ENCODE data around the gene SGK2. TPM values are rescaled to one million over a fixed set of nuclear protein-coding genes. Genes with fewer than 3 reads are reported as not detected.

The SGK2 gene
- total RNA-seq, 1 donor from 2014 or later = 2.8 TPM

DNA sequence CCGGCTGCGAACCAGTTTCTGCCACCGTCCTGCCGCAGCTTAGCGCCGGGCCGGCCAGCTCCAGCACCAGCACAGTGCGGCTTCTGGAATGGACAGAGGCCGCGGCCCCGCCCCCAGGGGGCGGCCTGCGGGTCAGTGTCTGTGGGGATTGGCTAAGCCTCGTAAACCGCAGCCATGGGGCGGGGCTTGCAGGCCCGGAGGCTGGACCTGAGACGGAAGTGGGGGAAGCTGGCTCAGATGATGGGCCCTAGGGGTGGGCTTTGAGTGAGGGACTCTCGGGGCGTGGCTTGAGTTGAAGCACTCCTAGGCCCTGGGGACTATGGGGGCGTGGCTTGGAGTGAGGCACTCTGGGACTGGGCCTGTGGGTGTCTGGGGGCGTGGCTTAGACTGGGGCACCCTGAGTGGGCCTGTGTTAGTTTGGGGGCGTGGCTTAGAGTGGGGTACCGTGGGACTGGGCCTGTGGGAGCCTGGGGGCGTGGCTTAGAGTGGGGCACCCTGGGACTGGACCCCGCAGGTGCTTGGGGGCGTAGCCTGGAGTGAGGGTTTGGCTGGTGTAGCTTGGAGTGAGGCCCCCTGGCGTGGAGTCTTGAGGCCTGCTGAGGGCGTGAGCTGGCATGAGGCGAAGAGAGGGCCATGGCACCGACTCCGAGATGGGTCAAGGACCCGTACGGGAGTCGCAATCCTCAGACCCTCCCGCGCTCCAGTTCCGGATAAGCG lies 44.7 kb upstream of the SGK2 start:
- Histone ChIP-seq H3K36me3 (no peaks in the 10 kb centered on the region), H3K79me2 (ENCODE audit: low read depth) (peaks cover 18% of the 10 kb centered on the region), H3F3A (ENCODE audit: low read depth) (no peaks in the 10 kb centered on the region), H3K9me3 (ENCODE audit: low read depth) (no peaks in the 10 kb centered on the region), H3K27ac (no peak overlapping the region), H3K4me2 (peak overlapping the region; percentile 81), H3K9ac (no peak overlapping the region), H3K27me3 (no peaks in the 10 kb centered on the region), H4K20me1 (ENCODE audit: low read depth) (peaks cover 3% of the 10 kb centered on the region), H3K4me1 (no peaks in the 10 kb centered on the region), H2AFZ (replicated peaks) (no peak overlapping the region), H3K4me3 (peak overlapping the region; percentile 56)
- H3K4me3 Mint-ChIP-seq = peak overlapping the region; percentile 96
- peak; percentile 100 for DNase-seq (ENCODE audit: low spot score)
- no peaks in the 10 kb centered on the region for H3K4me1 Mint-ChIP-seq
- H3K9me3 Mint-ChIP-seq = no peaks in the 10 kb centered on the region
- peak overlapping the region; percentile 21 for H3K27ac Mint-ChIP-seq
- H3K27me3 Mint-ChIP-seq (ENCODE audit: insufficient read depth, low read depth) = peaks cover 6% of the 10 kb centered on the region
- no peak for TF ChIP-seq EZH2 (IDR thresholded peaks at IDR 0.05)
- TF ChIP-seq, protein P1, sequence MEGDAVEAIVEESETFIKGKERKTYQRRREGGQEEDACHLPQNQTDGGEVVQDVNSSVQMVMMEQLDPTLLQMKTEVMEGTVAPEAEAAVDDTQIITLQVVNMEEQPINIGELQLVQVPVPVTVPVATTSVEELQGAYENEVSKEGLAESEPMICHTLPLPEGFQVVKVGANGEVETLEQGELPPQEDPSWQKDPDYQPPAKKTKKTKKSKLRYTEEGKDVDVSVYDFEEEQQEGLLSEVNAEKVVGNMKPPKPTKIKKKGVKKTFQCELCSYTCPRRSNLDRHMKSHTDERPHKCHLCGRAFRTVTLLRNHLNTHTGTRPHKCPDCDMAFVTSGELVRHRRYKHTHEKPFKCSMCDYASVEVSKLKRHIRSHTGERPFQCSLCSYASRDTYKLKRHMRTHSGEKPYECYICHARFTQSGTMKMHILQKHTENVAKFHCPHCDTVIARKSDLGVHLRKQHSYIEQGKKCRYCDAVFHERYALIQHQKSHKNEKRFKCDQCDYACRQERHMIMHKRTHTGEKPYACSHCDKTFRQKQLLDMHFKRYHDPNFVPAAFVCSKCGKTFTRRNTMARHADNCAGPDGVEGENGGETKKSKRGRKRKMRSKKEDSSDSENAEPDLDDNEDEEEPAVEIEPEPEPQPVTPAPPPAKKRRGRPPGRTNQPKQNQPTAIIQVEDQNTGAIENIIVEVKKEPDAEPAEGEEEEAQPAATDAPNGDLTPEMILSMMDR (IDR thresholded peaks at IDR 0.05) = peak; percentile 26
- H3K36me3 Mint-ChIP-seq = peaks cover 2% of the 10 kb centered on the region

DNA sequence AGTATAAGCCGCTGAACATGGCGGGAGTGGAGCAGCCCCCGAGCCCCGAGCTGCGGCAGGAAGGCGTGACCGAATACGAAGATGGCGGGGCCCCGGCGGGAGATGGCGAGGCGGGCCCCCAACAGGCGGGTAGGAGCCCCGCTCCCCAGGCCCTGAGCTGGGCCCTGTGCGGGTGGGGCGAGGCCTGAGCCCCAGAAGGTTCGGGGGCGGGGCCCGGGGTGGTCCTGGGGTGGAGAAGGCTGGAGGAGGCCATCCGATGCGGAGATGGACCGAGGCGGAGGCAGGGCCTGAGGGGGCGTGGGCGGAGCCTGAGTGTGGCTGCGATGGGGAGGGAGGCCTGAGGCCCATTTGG lies 44.2 kb upstream of the SGK2 start:
- no peak for DNase-seq (ENCODE audit: low spot score)

DNA sequence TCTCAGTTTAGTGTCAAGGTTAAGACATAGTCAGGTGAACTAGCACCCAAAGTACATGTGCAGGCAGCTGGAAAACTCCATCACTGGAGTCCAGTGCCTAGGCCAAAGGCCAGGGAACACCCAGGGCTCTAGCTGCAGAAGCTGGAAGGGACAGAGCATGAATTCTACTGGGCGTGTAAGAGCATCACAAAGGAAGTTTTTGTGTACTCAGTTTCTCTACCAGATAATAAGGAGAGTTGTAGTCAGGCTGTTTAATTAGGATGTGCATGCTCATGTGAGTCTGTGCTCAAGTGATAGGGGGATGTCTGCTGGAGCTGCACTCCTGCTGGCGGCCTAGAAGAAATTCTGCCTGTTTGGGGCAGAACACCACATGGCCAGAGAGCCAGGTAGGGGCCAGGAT lies 43.2 kb upstream of the SGK2 start:
- TF ChIP-seq, protein P1 (IDR thresholded peaks at IDR 0.05) = no peak
- TF ChIP-seq EZH2 (IDR thresholded peaks at IDR 0.05) = no peak
- no peak for TF ChIP-seq EZH2phosphoT487 (IDR thresholded peaks at IDR 0.05)
- Histone ChIP-seq H3K9ac (no peak overlapping the region), H3K27me3 (no peaks in the 10 kb centered on the region), H3K36me3 (no peaks in the 10 kb centered on the region), H3K4me3 (peak overlapping the region; percentile 54), H2AFZ (replicated peaks) (no peak overlapping the region), H3K9me3 (ENCODE audit: low read depth) (no peaks in the 10 kb centered on the region), H4K20me1 (ENCODE audit: low read depth) (peaks cover 3% of the 10 kb centered on the region), H3K4me2 (peak overlapping the region; percentile 81), H3K79me2 (ENCODE audit: low read depth) (peaks cover 18% of the 10 kb centered on the region), H3K4me1 (no peaks in the 10 kb centered on the region), H3K27ac (no peak overlapping the region), H3F3A (ENCODE audit: low read depth) (no peaks in the 10 kb centered on the region)
- H3K4me3 Mint-ChIP-seq = peak overlapping the region; percentile 96
- no peak overlapping the region for H3K27ac Mint-ChIP-seq
- H3K36me3 Mint-ChIP-seq = peaks cover 7% of the 10 kb centered on the region
- no peaks in the 10 kb centered on the region for H3K4me1 Mint-ChIP-seq
- no peak for DNase-seq (ENCODE audit: low spot score)
- no peaks in the 10 kb centered on the region for H3K9me3 Mint-ChIP-seq
- peaks cover 3% of the 10 kb centered on the region for H3K27me3 Mint-ChIP-seq (ENCODE audit: insufficient read depth, low read depth)

More for the DNA sequence above, 44.2 kb upstream of the SGK2 start:
- Histone ChIP-seq H3K4me2 (peak overlapping the region; percentile 81), H3K4me3 (peak overlapping the region; percentile 54), H2AFZ (replicated peaks) (no peak overlapping the region), H3K9ac (no peak overlapping the region), H4K20me1 (ENCODE audit: low read depth) (peaks cover 3% of the 10 kb centered on the region), H3K36me3 (no peaks in the 10 kb centered on the region), H3F3A (ENCODE audit: low read depth) (no peaks in the 10 kb centered on the region), H3K9me3 (ENCODE audit: low read depth) (no peaks in the 10 kb centered on the region), H3K27ac (no peak overlapping the region), H3K4me1 (no peaks in the 10 kb centered on the region), H3K27me3 (no peaks in the 10 kb centered on the region), H3K79me2 (ENCODE audit: low read depth) (peaks cover 18% of the 10 kb centered on the region)
- Mint-ChIP-seq H3K4me1 (no peaks in the 10 kb centered on the region), H3K4me3 (peak overlapping the region; percentile 96), H3K27ac (no peak overlapping the region), H3K9me3 (no peaks in the 10 kb centered on the region), H3K36me3 (peaks cover 2% of the 10 kb centered on the region), H3K27me3 (ENCODE audit: insufficient read depth, low read depth) (peaks cover 3% of the 10 kb centered on the region)
- TF ChIP-seq EZH2 (IDR thresholded peaks at IDR 0.05) (no peak), EZH2phosphoT487 (IDR thresholded peaks at IDR 0.05) (no peak)
- TF ChIP-seq, protein P1 (IDR thresholded peaks at IDR 0.05) = no peak
